Activated B cell treated with CpG ODN at 0.5 μM for 24 hours (primary cell): ENCODE results near the gene ATAD3A. TPM values are rescaled to one million over a fixed set of nuclear protein-coding genes. Genes with fewer than 3 reads are reported as not detected.
"Not testable (repeated sequence)": the region's sequence is repeated elsewhere in the genome, so short reads cannot be mapped to it uniquely, and the experiment has no call there.

Source experiments
- ATAC-seq: fragments of 200-7000 bp; cut with Tn5 transposase; one replicate; pipeline ENCODE4 v1.10.0; 2021; ENCODE audit warnings: low read depth, mild to moderate bottlenecking, moderate library complexity
- CTCF ChIA-PET: fragments of 350-600 bp; sonication (Branson Sonifier 250); formaldehyde crosslinking; loops from one replicate; lab custom pipeline; 2021; ENCODE audit warnings: antibody characterized with exemption; lab: Charles Lee
- POLR2A ChIA-PET: fragments of 350-600 bp; sonication (Branson Sonifier 250); formaldehyde crosslinking; loops from one replicate; lab custom pipeline; 2021; ENCODE audit warnings: antibody characterized with exemption; lab: Charles Lee
- DNase-seq: peaks from one replicate; pipeline ENCODE4 v3.0.0; 2022
- H3K27ac Mint-ChIP-seq: one replicate; pipeline ENCODE4 v1.8.0; 2020; ENCODE audit warnings: mixed read lengths
- H3K27me3 Mint-ChIP-seq: one replicate; pipeline ENCODE4 v1.8.0; 2021; ENCODE audit warnings: mixed read lengths
- H3K36me3 Mint-ChIP-seq: one replicate; pipeline ENCODE4 v1.8.0; 2021; ENCODE audit warnings: low read depth, mixed read lengths
- H3K4me1 Mint-ChIP-seq: one replicate; pipeline ENCODE4 v1.8.0; 2021; ENCODE audit warnings: mixed read lengths
- H3K4me3 Mint-ChIP-seq: one replicate; pipeline ENCODE4 v1.8.0; 2020; ENCODE audit warnings: mild to moderate bottlenecking, mixed read lengths
- H3K9me3 Mint-ChIP-seq: one replicate; pipeline ENCODE4 v1.8.0; 2020; ENCODE audit warnings: mixed read lengths
- CTCF ChIP-seq: fragments of 200-600 bp; IDR thresholded peaks from one replicate; pipeline ENCODE4 v1.8.0; 2022; ENCODE audit warnings: antibody characterized with exemption, mild to moderate bottlenecking
- intact Hi-C: fragments of 100-400 bp; cut with micrococcal nuclease; formaldehyde crosslinking; loops from one replicate; pipeline ENCODE4 v1.15.1; 2024
- total RNA-seq: library from RNA; stranded (reverse); gene quantifications from 2 replicates; pipeline ENCODE4 v1.2.3, GENCODE V29; 2022

Gene ATAD3A
- total RNA-seq, 1 donor from 2014 or later: 32.4 TPM

GRCh38 chr1:1507305-1507704 is 4.7 kb upstream of the ATAD3A start:
- ChIA-PET POLR2A (no interaction called here), CTCF (no interaction called here)
- TF ChIP-seq CTCF: no peak
- Mint-ChIP-seq H3K4me1 (peaks cover 21% of the 10 kb centered on the region), H3K27ac (no peak overlapping the region), H3K4me3 (no peak overlapping the region), H3K27me3 (no peaks in the 10 kb centered on the region), H3K36me3 (peaks cover 3% of the 10 kb centered on the region), H3K9me3 (no peaks in the 10 kb centered on the region)
- ATAC-seq (no peak), DNase-seq (no peak)
- intact Hi-C loops: no loop called here

- POLR2A ChIA-PET, H3K27me3 Mint-ChIP-seq, H3K9me3 Mint-ChIP-seq, H3K4me3 Mint-ChIP-seq, CTCF ChIA-PET, ATAC-seq, H3K27ac Mint-ChIP-seq, intact Hi-C loops, H3K36me3 Mint-ChIP-seq, DNase-seq: not testable (repeated sequence)
- peaks cover 27% of the 10 kb centered on the region for H3K4me1 Mint-ChIP-seq
Measured at GRCh38 chr1:1508775-1509464, 3.0 kb upstream of the ATAD3A start.

- POLR2A ChIA-PET: interaction anchor here (0.6 kb wide), 1 partner anchor 88 kb away, joined by 4 read pairs; no protein-coding TSS in a partner anchor
- H3K9me3 Mint-ChIP-seq, H3K27me3 Mint-ChIP-seq, CTCF ChIA-PET, H3K27ac Mint-ChIP-seq, H3K4me3 Mint-ChIP-seq, H3K36me3 Mint-ChIP-seq, intact Hi-C loops, ATAC-seq, DNase-seq: not testable (repeated sequence)
- H3K4me1 Mint-ChIP-seq: peaks cover 27% of the 10 kb centered on the region
Measured at GRCh38 chr1:1509465-1509850, 2.5 kb upstream of the ATAD3A start.

GRCh38 chr1:1510912-1511532 is 940 bp upstream of the ATAD3A start:
- ChIA-PET CTCF (no interaction called here), POLR2A (interaction anchor here (0.6 to 1.0 kb wide), 3 partner anchors 112 to 267 kb away, joined by 3 to 4 read pairs (median 3); partner anchors contain the start of gene CCNL2)
- no peak for ATAC-seq
- DNase-seq: no peak
- intact Hi-C loops: loop anchor here (5.0 kb wide), 1 partner anchor 266 kb away; the partner anchor contains the start of gene NADK
- no peaks in the 10 kb centered on the region for H3K27me3 Mint-ChIP-seq
- peak overlapping the region; percentile 80 for H3K27ac Mint-ChIP-seq
- peaks cover 9% of the 10 kb centered on the region for H3K36me3 Mint-ChIP-seq
- H3K4me3 Mint-ChIP-seq: peak overlapping the region; percentile 91
- TF ChIP-seq CTCF: no peak
- H3K9me3 Mint-ChIP-seq: no peaks in the 10 kb centered on the region
- peaks cover 14% of the 10 kb centered on the region for H3K4me1 Mint-ChIP-seq

GRCh38 chr1:1512425-1512824 is 463 bp downstream of the ATAD3A start:
- intact Hi-C loops: loop anchor here (2.0 to 5.0 kb wide), 2 partner anchors 62 to 265 kb away; partner anchors contain the start of genes NADK and SSU72
- Mint-ChIP-seq H3K36me3 (peaks cover 14% of the 10 kb centered on the region), H3K4me1 (peaks cover 14% of the 10 kb centered on the region), H3K4me3 (peak overlapping the region; percentile 72)
- POLR2A ChIA-PET, H3K27ac Mint-ChIP-seq, CTCF ChIA-PET, H3K27me3 Mint-ChIP-seq, DNase-seq, H3K9me3 Mint-ChIP-seq: not testable (repeated sequence)
- peak; percentile 7 for ATAC-seq

GRCh38 chr1:1513675-1514074 is 1.7 kb downstream of the ATAD3A start:
- H3K9me3 Mint-ChIP-seq, POLR2A ChIA-PET, H3K27me3 Mint-ChIP-seq, H3K27ac Mint-ChIP-seq, ATAC-seq, DNase-seq, CTCF ChIA-PET: not testable (repeated sequence)
- intact Hi-C loops: loop anchor here (2.0 to 5.0 kb wide), 2 partner anchors 61 to 264 kb away; partner anchors contain the start of genes NADK and SSU72
- Mint-ChIP-seq H3K4me1 (peaks cover 14% of the 10 kb centered on the region), H3K4me3 (peak overlapping the region; percentile 61), H3K36me3 (peaks cover 23% of the 10 kb centered on the region)

GRCh38 chr1:1514376-1514775 is 2.4 kb downstream of the ATAD3A start:
- H3K27ac Mint-ChIP-seq, H3K27me3 Mint-ChIP-seq, ATAC-seq, DNase-seq, H3K9me3 Mint-ChIP-seq, CTCF ChIA-PET, H3K4me3 Mint-ChIP-seq, POLR2A ChIA-PET: not testable (repeated sequence)
- H3K36me3 Mint-ChIP-seq: peaks cover 26% of the 10 kb centered on the region
- intact Hi-C loops: loop anchor here (5.0 kb wide), 1 partner anchor 263 kb away; the partner anchor contains the start of gene NADK
- peaks cover 14% of the 10 kb centered on the region for H3K4me1 Mint-ChIP-seq

GRCh38 chr1:1516923-1517322 is 5.0 kb downstream of the ATAD3A start:
- peaks cover 39% of the 10 kb centered on the region for H3K36me3 Mint-ChIP-seq
- POLR2A ChIA-PET, CTCF ChIA-PET, H3K4me1 Mint-ChIP-seq, DNase-seq, H3K27ac Mint-ChIP-seq, H3K4me3 Mint-ChIP-seq, H3K27me3 Mint-ChIP-seq, intact Hi-C loops, H3K9me3 Mint-ChIP-seq, ATAC-seq: not testable (repeated sequence)
